Activated CD8-positive, alpha-beta memory T cell treated with anti-CD3 and anti-CD28 coated beads, Interleukin-2, amount 50 U/mL, for 48 hours (primary cell): ENCODE results near the gene STK10.

Experiments used
- DNase-seq: peaks from one replicate; pipeline ENCODE4 v3.0.0-alpha.2; 2020

STK10 gene

GRCh38 chr5:172082180-172082579 is 105.8 kb downstream of the STK10 start:
- DNase-seq = no peak

GRCh38 chr5:172079876-172080275 is 108.1 kb downstream of the STK10 start:
- DNase-seq = no peak

- DNase-seq = no peak
Measured at GRCh38 chr5:172078726-172079345, 109.2 kb downstream of the STK10 start.

- DNase-seq = no peak
Measured at GRCh38 chr5:172077664-172078425, 110.2 kb downstream of the STK10 start.

- no peak for DNase-seq
Measured at GRCh38 chr5:172076761-172077244, 111.2 kb downstream of the STK10 start.

GRCh38 chr5:172075656-172076055 is 112.4 kb downstream of the STK10 start:
- DNase-seq = no peak

- no peak for DNase-seq
Measured at GRCh38 chr5:172074896-172075295, 113.1 kb downstream of the STK10 start.

GRCh38 chr5:172071309-172071875 is 116.6 kb downstream of the STK10 start:
- no peak for DNase-seq

- no peak for DNase-seq
Measured at GRCh38 chr5:172065431-172066065, 122.5 kb downstream of the STK10 start.

- no peak for DNase-seq
Measured at GRCh38 chr5:172064766-172065165, 123.3 kb downstream of the STK10 start.

GRCh38 chr5:172064358-172064757 is 123.7 kb downstream of the STK10 start:
- DNase-seq = no peak

GRCh38 chr5:172063463-172064235 is 124.4 kb downstream of the STK10 start:
- DNase-seq = no peak

GRCh38 chr5:172059661-172060100 is 128.3 kb downstream of the STK10 start:
- no peak for DNase-seq

GRCh38 chr5:172058088-172058487 is 129.9 kb downstream of the STK10 start:
- DNase-seq = no peak

GRCh38 chr5:172055996-172056395 is 132.0 kb downstream of the STK10 start:
- DNase-seq = no peak

GRCh38 chr5:172055421-172055820 is 132.6 kb downstream of the STK10 start:
- DNase-seq = no peak

- DNase-seq = no peak
Measured at GRCh38 chr5:172054611-172055153, 133.3 kb downstream of the STK10 start.

GRCh38 chr5:172052450-172053236 is 135.4 kb downstream of the STK10 start:
- DNase-seq = no peak

GRCh38 chr5:172051643-172052339 is 136.2 kb downstream of the STK10 start:
- no peak for DNase-seq

- no peak for DNase-seq
Measured at GRCh38 chr5:172050080-172050479, 137.9 kb downstream of the STK10 start.

- DNase-seq = no peak
Measured at GRCh38 chr5:172049226-172049796, 138.7 kb downstream of the STK10 start.
